ENCODE measurements around the gene MED31. TPM values are rescaled to one million over a fixed set of nuclear protein-coding genes. Genes with fewer than 3 reads are reported as not detected.

MED31 gene
- total RNA-seq (2021): 10.6 to 12.3 TPM (median 11.4 TPM) in 3 replicates
- percentile 97 among the genes with signal in this experiment for Bru-seq, nascent RNA
- long read RNA-seq, experiment 1, transcript MED31-201 (4 exons, 1,654 nt): major isoform, 11 of 23 reads
- long read RNA-seq, experiment 1, partial matches to known transcripts: 3 of 23 reads
- long read RNA-seq, experiment 1, other reads (novel, unspliced or antisense): 6 of 23 reads
- long read RNA-seq, experiment 2, transcript MED31-201 (4 exons, 1,654 nt): major isoform, 10 of 13 reads
- long read RNA-seq, experiment 2, partial matches to known transcripts: 1 of 13 reads
- long read RNA-seq, experiment 2, other reads (novel, unspliced or antisense): 2 of 13 reads
- long read RNA-seq, experiment 3, partial matches to known transcripts: 0 of 1 reads
- long read RNA-seq, experiment 3, other reads (novel, unspliced or antisense): 0 of 1 reads

DNA sequence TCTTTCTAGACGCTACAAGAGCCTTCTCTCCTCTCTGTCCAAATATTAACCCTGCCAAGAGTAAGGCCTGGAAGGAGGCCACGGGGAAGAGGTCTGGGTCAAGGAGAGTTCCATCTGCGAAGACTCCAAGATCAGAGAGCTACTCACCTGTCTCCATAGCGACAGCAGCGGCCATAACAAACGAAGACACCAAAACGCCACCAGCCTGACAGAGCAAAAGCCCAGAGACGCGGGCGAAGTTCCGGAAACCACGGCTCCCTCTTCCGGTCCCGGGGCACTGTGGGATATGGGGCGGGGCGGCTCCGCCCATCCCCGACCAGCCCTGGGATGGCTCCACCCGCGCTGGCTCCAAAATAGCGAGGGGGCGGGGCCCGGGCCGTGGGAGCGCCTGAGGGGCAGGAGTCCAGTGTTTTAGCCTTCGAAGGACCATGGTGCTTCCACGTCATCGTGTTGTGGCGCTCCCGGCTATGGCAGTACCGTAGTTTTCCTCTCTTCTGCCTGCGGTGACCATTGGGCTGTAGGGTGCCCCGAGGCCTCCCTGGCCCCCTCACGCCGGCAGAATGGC is at the start of gene MED31, which contains the start of gene C17orf100:
MED31 (minus strand) TSS at position 252 of the 565 bp plus-strand sequence; CDS start at position 175, 77 bp downstream.
C17orf100 (plus strand) TSS at position 409 of the 565 bp plus-strand sequence; CDS start at position 561, 152 bp downstream.
- peak within 1 kb of the TSS; percentile 96 for H3K27ac Mint-ChIP-seq
- ChIA-PET POLR2A (interaction anchor here (1.0 kb wide), 1 partner anchor 207 kb away, joined by 3 read pairs; the partner anchor contains the start of gene PIMREG), CTCF (interaction anchor here (1.0 to 1.4 kb wide), 3 partner anchors 11 to 179 kb away, joined by 3 to 4 read pairs (median 4); partner anchors contain the start of gene KIAA0753)
- H3K9me3 Mint-ChIP-seq: no peaks in the 10 kb centered on the region
- peaks cover 22% of the 10 kb centered on the region for H3K36me3 Mint-ChIP-seq
- H3K27me3 Mint-ChIP-seq (ENCODE audit: low read depth): peaks cover 35% of the 10 kb centered on the region
- peak within 1 kb of the TSS; percentile 99 for H3K4me3 Mint-ChIP-seq
- ATAC-seq (peak; percentile 79), DNase-seq (ENCODE audit: low spot score) (peak; percentile 94)
- H3K4me1 Mint-ChIP-seq: peaks cover 50% of the 10 kb centered on the region
- TF ChIP-seq ZNF219 (CRISPR knock-in tag; IDR thresholded peaks at IDR 0.05; ENCODE audit: borderline replicate concordance) (0 out of 2 replicates have a peak, but pooled peaks have one; percentile 23), FOXK1 (CRISPR knock-in tag; IDR thresholded peaks at IDR 0.05) (peak; percentile 36; the same call in 1 of the 2 replicates), SP1 (CRISPR knock-in tag; conservative IDR thresholded peaks at IDR 0.05) (peak; percentile 97), ZNF138 (CRISPR knock-in tag; conservative IDR thresholded peaks at IDR 0.05) (0 out of 2 replicates have a peak, but pooled peaks have one; percentile 27)
- TF ChIP-seq, protein P1, sequence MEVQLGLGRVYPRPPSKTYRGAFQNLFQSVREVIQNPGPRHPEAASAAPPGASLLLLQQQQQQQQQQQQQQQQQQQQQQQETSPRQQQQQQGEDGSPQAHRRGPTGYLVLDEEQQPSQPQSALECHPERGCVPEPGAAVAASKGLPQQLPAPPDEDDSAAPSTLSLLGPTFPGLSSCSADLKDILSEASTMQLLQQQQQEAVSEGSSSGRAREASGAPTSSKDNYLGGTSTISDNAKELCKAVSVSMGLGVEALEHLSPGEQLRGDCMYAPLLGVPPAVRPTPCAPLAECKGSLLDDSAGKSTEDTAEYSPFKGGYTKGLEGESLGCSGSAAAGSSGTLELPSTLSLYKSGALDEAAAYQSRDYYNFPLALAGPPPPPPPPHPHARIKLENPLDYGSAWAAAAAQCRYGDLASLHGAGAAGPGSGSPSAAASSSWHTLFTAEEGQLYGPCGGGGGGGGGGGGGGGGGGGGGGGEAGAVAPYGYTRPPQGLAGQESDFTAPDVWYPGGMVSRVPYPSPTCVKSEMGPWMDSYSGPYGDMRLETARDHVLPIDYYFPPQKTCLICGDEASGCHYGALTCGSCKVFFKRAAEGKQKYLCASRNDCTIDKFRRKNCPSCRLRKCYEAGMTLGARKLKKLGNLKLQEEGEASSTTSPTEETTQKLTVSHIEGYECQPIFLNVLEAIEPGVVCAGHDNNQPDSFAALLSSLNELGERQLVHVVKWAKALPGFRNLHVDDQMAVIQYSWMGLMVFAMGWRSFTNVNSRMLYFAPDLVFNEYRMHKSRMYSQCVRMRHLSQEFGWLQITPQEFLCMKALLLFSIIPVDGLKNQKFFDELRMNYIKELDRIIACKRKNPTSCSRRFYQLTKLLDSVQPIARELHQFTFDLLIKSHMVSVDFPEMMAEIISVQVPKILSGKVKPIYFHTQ (CRISPR knock-in tag; IDR thresholded peaks at IDR 0.05): no peak

GRCh38 chr17:6700948-6701307 is 49.5 kb upstream of the MED31 start:
- Mint-ChIP-seq H3K27me3 (ENCODE audit: low read depth) (no peaks in the 10 kb centered on the region; the same call in 1 of the 2 replicates), H3K4me3 (no peak overlapping the region), H3K36me3 (no peaks in the 10 kb centered on the region), H3K27ac (no peak overlapping the region), H3K4me1 (peaks cover 6% of the 10 kb centered on the region), H3K9me3 (no peaks in the 10 kb centered on the region)
- TF ChIP-seq, protein P1 (CRISPR knock-in tag; IDR thresholded peaks at IDR 0.05): no peak
- TF ChIP-seq, protein P2, sequence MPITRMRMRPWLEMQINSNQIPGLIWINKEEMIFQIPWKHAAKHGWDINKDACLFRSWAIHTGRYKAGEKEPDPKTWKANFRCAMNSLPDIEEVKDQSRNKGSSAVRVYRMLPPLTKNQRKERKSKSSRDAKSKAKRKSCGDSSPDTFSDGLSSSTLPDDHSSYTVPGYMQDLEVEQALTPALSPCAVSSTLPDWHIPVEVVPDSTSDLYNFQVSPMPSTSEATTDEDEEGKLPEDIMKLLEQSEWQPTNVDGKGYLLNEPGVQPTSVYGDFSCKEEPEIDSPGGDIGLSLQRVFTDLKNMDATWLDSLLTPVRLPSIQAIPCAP (CRISPR knock-in tag; IDR thresholded peaks at IDR 0.05): no peak
- TF ChIP-seq, protein P3, sequence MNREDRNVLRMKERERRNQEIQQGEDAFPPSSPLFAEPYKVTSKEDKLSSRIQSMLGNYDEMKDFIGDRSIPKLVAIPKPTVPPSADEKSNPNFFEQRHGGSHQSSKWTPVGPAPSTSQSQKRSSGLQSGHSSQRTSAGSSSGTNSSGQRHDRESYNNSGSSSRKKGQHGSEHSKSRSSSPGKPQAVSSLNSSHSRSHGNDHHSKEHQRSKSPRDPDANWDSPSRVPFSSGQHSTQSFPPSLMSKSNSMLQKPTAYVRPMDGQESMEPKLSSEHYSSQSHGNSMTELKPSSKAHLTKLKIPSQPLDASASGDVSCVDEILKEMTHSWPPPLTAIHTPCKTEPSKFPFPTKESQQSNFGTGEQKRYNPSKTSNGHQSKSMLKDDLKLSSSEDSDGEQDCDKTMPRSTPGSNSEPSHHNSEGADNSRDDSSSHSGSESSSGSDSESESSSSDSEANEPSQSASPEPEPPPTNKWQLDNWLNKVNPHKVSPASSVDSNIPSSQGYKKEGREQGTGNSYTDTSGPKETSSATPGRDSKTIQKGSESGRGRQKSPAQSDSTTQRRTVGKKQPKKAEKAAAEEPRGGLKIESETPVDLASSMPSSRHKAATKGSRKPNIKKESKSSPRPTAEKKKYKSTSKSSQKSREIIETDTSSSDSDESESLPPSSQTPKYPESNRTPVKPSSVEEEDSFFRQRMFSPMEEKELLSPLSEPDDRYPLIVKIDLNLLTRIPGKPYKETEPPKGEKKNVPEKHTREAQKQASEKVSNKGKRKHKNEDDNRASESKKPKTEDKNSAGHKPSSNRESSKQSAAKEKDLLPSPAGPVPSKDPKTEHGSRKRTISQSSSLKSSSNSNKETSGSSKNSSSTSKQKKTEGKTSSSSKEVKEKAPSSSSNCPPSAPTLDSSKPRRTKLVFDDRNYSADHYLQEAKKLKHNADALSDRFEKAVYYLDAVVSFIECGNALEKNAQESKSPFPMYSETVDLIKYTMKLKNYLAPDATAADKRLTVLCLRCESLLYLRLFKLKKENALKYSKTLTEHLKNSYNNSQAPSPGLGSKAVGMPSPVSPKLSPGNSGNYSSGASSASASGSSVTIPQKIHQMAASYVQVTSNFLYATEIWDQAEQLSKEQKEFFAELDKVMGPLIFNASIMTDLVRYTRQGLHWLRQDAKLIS (CRISPR knock-in tag; IDR thresholded peaks at IDR 0.05; ENCODE audit: borderline replicate concordance): no peak
- TF ChIP-seq, protein P4, sequence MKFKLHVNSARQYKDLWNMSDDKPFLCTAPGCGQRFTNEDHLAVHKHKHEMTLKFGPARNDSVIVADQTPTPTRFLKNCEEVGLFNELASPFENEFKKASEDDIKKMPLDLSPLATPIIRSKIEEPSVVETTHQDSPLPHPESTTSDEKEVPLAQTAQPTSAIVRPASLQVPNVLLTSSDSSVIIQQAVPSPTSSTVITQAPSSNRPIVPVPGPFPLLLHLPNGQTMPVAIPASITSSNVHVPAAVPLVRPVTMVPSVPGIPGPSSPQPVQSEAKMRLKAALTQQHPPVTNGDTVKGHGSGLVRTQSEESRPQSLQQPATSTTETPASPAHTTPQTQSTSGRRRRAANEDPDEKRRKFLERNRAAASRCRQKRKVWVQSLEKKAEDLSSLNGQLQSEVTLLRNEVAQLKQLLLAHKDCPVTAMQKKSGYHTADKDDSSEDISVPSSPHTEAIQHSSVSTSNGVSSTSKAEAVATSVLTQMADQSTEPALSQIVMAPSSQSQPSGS (CRISPR knock-in tag; IDR thresholded peaks at IDR 0.05; ENCODE audit: borderline replicate concordance, low read depth): no peak
- ChIA-PET CTCF (interaction anchor here (1.4 to 4.8 kb wide), 14 partner anchors 8 to 321 kb away, joined by 3 to 104 read pairs (median 8); partner anchors contain the start of genes RNASEK, SLC13A5 and TEKT1), POLR2A (no interaction called here)
- DNase-seq (ENCODE audit: low spot score): no peak
- no peak for ATAC-seq
